Endothelial cell of umbilical vein (primary cell): ENCODE data around the gene VWCE. TPM values are rescaled to one million over a fixed set of nuclear protein-coding genes. Genes with fewer than 3 reads are reported as not detected.

ENCODE experiments used
- BruUV-seq: library from RNA; stranded (reverse); fragments of 400-500 nt; replicated peaks from 2 replicates; lab custom pipeline; 2021; lab: Mats Ljungman, UMichigan
- CTCF ChIA-PET: fragments of 300-600, 350-600 bp; sonication (Branson Sonifier 250); formaldehyde crosslinking; loops from one replicate; lab custom pipeline; 2021; ENCODE audit warnings: antibody characterized with exemption, inconsistent platforms; lab: Charles Lee
- POLR2A ChIA-PET: fragments of 300-600, 350-600 bp; sonication (Branson Sonifier 250); formaldehyde crosslinking; loops from one replicate; lab custom pipeline; 2021; ENCODE audit warnings: antibody characterized with exemption, inconsistent platforms; lab: Charles Lee
- DNase-seq: peaks from one replicate; pipeline ENCODE4 v3.0.0-alpha.2; 2011; ENCODE audit warnings: low read depth, low spot score
- FAIRE-seq: peaks from 2 replicates; lab custom pipeline; 2011; peaks lifted over from hg19 to GRCh38; lab: Jason Lieb, UNC
- H2AFZ ChIP-seq: 2 replicates; pipeline ENCODE4 v1.6.0; 2012; ENCODE audit warnings: low read depth, low read length, control low read depth, inconsistent platforms
- H3K27ac ChIP-seq: 2 replicates; pipeline ENCODE4 v1.5.1; 2011; ENCODE audit warnings: low read depth, mild to moderate bottlenecking, control low read depth, low read length, moderate library complexity; ENCODE audit not compliant: insufficient read depth
- H3K27me3 ChIP-seq, 2 experiments: 2 replicates each; pipeline versions ENCODE4 v1.6.0 to v1.6.1; 2011; ENCODE audit warnings: low read length in 2 of 2, mixed read lengths in 1 of 2; ENCODE audit not compliant: control insufficient read depth in 2 of 2, insufficient read depth in 2 of 2
- H3K36me3 ChIP-seq, 2 experiments: 2 replicates in 1 of 2; 3 replicates in 1 of 2; pipeline ENCODE4 v1.5.1; 2011; ENCODE audit warnings: low read length in 2 of 2, mild to moderate bottlenecking in 1 of 2, moderate library complexity in 1 of 2; ENCODE audit not compliant: control insufficient read depth in 2 of 2, insufficient read depth in 2 of 2; ENCODE audit errors: extremely low read depth in 1 of 2
- H3K4me1 ChIP-seq: 3 replicates; pipeline ENCODE4 v1.5.1; 2011; ENCODE audit warnings: mild to moderate bottlenecking, low read length; ENCODE audit not compliant: control insufficient read depth, insufficient read depth; ENCODE audit errors: extremely low read depth
- H3K4me2 ChIP-seq: 2 replicates; pipeline ENCODE4 v1.6.1; 2011; ENCODE audit warnings: low read length, control low read depth, mixed read lengths; ENCODE audit not compliant: insufficient read depth
- H3K4me3 ChIP-seq, 3 experiments: fragments of 200-600 bp in 1 of 3; sonication (generic), shearing (Covaris generic) in 1 of 3; replicated peaks in 1 of 3; 2 replicates each; pipeline ENCODE4 v1.5.1; 2011 to 2016; ENCODE audit warnings: control low read depth in 3 of 3, low read length in 3 of 3, mild to moderate bottlenecking in 2 of 3, inconsistent platforms in 1 of 3, low read depth in 1 of 3, moderate library complexity in 1 of 3; ENCODE audit not compliant: insufficient read depth in 1 of 3
- H3K79me2 ChIP-seq: 2 replicates; pipeline ENCODE4 v1.6.0; 2012; ENCODE audit warnings: low read length, inconsistent platforms; ENCODE audit not compliant: control insufficient read depth, insufficient read depth
- H3K9ac ChIP-seq: replicated peaks from 2 replicates; pipeline ENCODE3; 2011; ENCODE audit warnings: low read length, control low read depth; ENCODE audit not compliant: insufficient read depth; ENCODE audit errors: extremely low read depth
- H3K9me1 ChIP-seq: replicated peaks from 3 replicates; pipeline ENCODE4 v1.6.0; 2011; ENCODE audit warnings: mild to moderate bottlenecking, low read length; ENCODE audit not compliant: control insufficient read depth, insufficient read depth; ENCODE audit errors: extremely low read depth
- H3K9me3 ChIP-seq: replicated peaks from 2 replicates; pipeline ENCODE4 v1.5.1; 2012; ENCODE audit warnings: low read length, inconsistent platforms; ENCODE audit not compliant: control insufficient read depth, insufficient read depth
- H4K20me1 ChIP-seq: replicated peaks from 2 replicates; pipeline ENCODE3; 2011; ENCODE audit warnings: mild to moderate bottlenecking, low read length; ENCODE audit not compliant: control insufficient read depth, insufficient read depth; ENCODE audit errors: extremely low read depth
- CTCF ChIP-seq, 2 donors: IDR thresholded peaks; 1 replicate in 1 of 2; 2 replicates in 1 of 2; pipeline ENCODE4 v1.5.1; 2011; ENCODE audit warnings: low read length in 2 of 2, mild to moderate bottlenecking in 2 of 2, moderate library complexity in 2 of 2, control low read depth in 1 of 2, inconsistent platforms in 1 of 2, low read depth in 1 of 2; ENCODE audit not compliant: insufficient read depth in 1 of 2; ENCODE audit errors: extremely low read depth in 1 of 2
- JUN ChIP-seq: IDR thresholded peaks from 2 replicates; pipeline ENCODE4 v1.6.1; 2011; ENCODE audit warnings: borderline replicate concordance, low read depth; ENCODE audit not compliant: insufficient read length, insufficient read depth
- MYC ChIP-seq: IDR thresholded peaks from one replicate; pipeline ENCODE4 v1.6.1; 2011; ENCODE audit warnings: mild to moderate bottlenecking, low read depth, low read length
- POLR2A ChIP-seq: IDR thresholded peaks from 2 replicates; pipeline ENCODE4 v1.6.1; 2012; ENCODE audit warnings: low read depth, mild to moderate bottlenecking, control low read depth, low read length
- POLR2AphosphoS5 ChIP-seq: IDR thresholded peaks from 2 replicates; pipeline ENCODE4 v1.6.1; 2012; ENCODE audit warnings: low read depth, mild to moderate bottlenecking, control low read depth, low read length, moderate library complexity; ENCODE audit not compliant: insufficient read depth
- dilution Hi-C: fragments of 300-500 bp; cut with MboI; formaldehyde crosslinking; loops from one replicate; pipeline ENCODE4 v1.15.0; 2019; ENCODE audit warnings: low sequenced_read_pairs; ENCODE audit not compliant: extremely low pct_ligation_motif_present
- intact Hi-C: fragments of 100-400 bp; cut with micrococcal nuclease; formaldehyde crosslinking; loops from one replicate; pipeline ENCODE4 v1.10.0; 2022
- polyA plus RNA-seq, 4 experiments: library from polyadenylated mRNA; depleted of rRNA in 3 of 4; stranded (reverse) in 3 of 4; unstranded in 1 of 4; fragments of >200 nt; gene quantifications; 2 replicates each; pipeline versions ENCODE4 v1.2.1 to v1.2.3, GENCODE V29; 2011 to 2012; ENCODE audit warnings: missing spikeins in 1 of 4
- total RNA-seq: library from RNA; stranded (reverse); gene quantifications from 2 replicates; pipeline ENCODE4 v1.2.3, GENCODE V29; 2021

Gene VWCE
- total and polyA plus RNA-seq, 2 donors (not counting 3 experiments of a cell fraction or from before 2014, with no cell fraction given), result 6.5 to 14.4 TPM

GRCh38 chr11:61290905-61291690 is 4.0 kb downstream of the VWCE start:
- Histone ChIP-seq H3K9ac (no peak overlapping the region), H3K9me3 (no peaks in the 10 kb centered on the region), H3K36me3 (no peaks in the 10 kb centered on the region), H3K4me1 (peaks cover 20% of the 10 kb centered on the region), H4K20me1 (no peaks in the 10 kb centered on the region), H3K4me3 (no peak overlapping the region), H3K4me2 (no peak overlapping the region), H3K27me3 (peaks cover 5 to 9% of the 10 kb centered on the region in 2 experiments), H2AFZ (no peak overlapping the region), H3K79me2 (no peaks in the 10 kb centered on the region), H3K9me1 (no peaks in the 10 kb centered on the region), H3K27ac (no peak overlapping the region)
- no peak for DNase-seq
- ChIA-PET POLR2A (no interaction called here), CTCF (no interaction called here)
- no peak for FAIRE-seq
- intact Hi-C loops, result no loop called here
- BruUV-seq, result no TSS peak
- no peak for TF ChIP-seq POLR2A
- dilution Hi-C loops, result no loop called here

GRCh38 chr11:61287338-61287977 is 7.7 kb downstream of the VWCE start:
- Histone ChIP-seq H3K36me3 (no peaks in the 10 kb centered on the region), H3K4me2 (no peak overlapping the region), H3K9me1 (no peaks in the 10 kb centered on the region), H3K4me1 (no peaks in the 10 kb centered on the region), H4K20me1 (no peaks in the 10 kb centered on the region), H3K9me3 (no peaks in the 10 kb centered on the region), H3K27me3 (peaks cover 0 to 2% of the 10 kb centered on the region in 2 experiments), H3K4me3 (no peak overlapping the region), H3K79me2 (no peaks in the 10 kb centered on the region), H3K27ac (no peak overlapping the region), H2AFZ (no peak overlapping the region), H3K9ac (no peak overlapping the region)
- dilution Hi-C loops (no loop called here), intact Hi-C loops (no loop called here)
- no TSS peak for BruUV-seq
- ChIA-PET CTCF (no interaction called here), POLR2A (no interaction called here)
- FAIRE-seq (no peak), DNase-seq (no peak)
- no peak for TF ChIP-seq MYC
- no peak for TF ChIP-seq JUN
- TF ChIP-seq CTCF (IDR thresholded peaks at IDR 0.05; ENCODE audit: extremely low read depth in 1 of 2, insufficient read depth in 1 of 2, low read depth in 1 of 2, low read length in 2 of 2), result no peak
- no peak for TF ChIP-seq POLR2AphosphoS5
